Hematopoietic multipotent progenitor cell treated with erythropoietin and hydrocortisone succinate and interleukin-3 and kit ligand, for 15 days (in vitro differentiated cells): ENCODE data around the gene LSM3.

ENCODE experiments used
- DNase-seq: peaks from one replicate; pipeline ENCODE4 v3.0.0-alpha.2; 2015; ENCODE audit warnings: low spot score

Gene LSM3

DNA sequence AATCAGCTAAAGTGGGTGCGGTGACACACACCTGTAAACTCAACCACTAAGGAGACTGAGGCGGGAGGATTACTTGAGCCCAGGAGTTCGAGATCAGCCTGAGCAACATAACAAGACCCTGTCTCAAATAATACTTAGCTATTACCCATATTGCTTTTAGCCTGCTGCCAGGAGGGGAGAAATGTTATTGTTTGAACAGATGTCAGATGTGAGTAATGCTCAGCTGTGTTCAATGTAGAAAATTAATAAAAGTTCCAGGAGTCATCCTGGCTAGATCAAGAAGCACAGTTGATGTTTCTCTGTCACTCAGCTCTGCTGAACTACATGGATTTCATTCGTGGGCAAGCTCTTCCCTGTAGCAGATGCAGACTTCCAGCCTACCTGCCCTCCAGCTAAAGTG lies 22.2 kb downstream of the LSM3 start:
- DNase-seq, result no peak

GRCh38 chr3:14201940-14202684 lies 23.5 kb downstream of the LSM3 start:
- no peak for DNase-seq

DNA sequence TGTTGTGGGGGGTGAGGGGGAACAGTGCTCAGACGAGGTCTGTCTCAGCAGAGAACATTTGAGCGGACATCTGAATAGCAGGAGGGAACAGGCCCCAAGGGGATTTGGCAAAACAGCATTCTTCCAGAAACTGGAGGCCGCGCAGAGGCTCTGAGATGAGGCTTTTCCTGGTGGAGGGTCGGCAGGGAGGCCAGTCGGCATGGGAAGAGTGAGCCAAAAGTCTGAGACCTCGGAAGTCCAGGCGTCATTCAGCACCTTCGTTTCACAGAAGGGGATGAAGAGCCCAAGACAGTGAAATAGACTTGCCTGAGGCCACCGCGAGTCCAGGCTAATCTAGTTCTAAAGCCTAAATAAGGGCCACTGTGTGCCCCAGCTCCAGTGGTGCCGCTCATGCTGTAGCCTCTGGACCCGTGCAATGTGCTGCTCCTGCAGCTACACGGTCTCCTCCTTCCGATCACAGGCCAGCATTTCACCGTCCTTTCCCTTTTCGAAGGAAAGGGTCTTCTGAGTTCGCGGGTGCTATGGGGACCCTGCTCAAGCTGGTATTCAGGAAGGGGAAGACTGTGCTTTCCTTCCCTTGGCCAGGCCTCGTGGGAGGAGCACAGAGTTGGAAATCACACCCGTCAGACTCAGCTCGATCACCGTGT lies 24.4 kb downstream of the LSM3 start:
- DNase-seq, result no peak

DNA sequence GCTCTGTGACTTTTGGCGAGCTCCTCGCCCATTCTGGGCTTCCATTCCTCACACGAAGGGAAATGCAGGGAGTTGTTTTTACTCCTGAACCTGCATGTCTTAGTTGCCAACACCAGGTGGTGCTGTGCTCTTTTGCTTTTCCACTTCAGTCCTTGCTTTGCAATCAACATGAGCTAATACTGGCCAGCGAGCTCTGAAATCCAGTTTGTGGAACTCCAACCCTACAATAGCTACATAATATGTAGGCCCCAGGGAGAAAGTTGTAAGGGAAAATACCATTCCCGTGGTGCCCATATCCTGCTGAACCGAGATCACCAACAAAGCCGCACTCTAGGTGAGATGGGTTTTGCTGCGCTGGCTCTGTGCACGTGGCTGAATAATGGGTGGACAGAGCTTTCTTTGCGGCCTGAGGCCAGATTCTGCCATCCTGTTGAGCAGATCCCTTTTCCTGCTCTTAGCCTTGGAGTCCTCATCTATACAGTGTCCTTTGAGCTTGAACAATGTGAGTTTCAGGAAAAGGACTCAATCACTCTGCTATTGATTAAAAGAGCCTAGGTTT lies 25.0 kb downstream of the LSM3 start:
- DNase-seq, result peak; percentile 58

DNA sequence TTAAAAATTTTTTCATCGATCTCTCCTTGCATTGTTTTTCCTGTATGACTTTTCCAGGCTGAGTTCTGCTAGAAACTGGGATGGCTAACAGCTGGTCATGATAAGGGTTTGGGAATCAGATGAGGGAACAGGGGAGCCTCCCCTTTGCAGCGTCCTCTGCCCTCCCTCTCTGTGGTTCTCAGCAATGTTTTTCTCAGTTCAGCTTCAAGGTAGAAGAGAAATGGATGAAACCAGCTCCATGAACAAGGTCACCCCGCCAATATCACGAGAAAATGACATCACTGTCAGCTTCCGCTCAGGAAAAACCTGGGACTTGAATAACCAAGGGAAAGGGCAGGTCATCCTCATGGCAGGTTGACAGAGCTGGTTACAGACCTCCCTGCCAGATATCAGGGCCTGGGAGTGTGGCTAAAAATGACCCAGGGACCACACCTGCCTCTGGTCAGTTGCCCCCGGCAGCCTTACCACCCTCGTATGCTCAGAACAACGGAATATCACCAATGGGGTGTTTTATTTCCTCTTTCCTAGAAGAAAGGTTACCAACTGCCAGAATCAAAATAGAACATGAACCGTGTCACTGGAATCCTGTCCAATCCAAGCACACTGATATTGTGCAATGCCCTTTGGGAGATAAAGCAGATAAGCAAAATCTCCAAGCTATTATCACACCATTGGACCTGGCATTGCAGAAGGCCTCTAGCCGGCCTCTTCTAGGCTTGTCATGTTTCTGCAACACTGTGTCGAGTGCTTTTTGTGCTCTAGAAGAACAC lies 26.1 kb downstream of the LSM3 start:
- DNase-seq, result no peak

DNA sequence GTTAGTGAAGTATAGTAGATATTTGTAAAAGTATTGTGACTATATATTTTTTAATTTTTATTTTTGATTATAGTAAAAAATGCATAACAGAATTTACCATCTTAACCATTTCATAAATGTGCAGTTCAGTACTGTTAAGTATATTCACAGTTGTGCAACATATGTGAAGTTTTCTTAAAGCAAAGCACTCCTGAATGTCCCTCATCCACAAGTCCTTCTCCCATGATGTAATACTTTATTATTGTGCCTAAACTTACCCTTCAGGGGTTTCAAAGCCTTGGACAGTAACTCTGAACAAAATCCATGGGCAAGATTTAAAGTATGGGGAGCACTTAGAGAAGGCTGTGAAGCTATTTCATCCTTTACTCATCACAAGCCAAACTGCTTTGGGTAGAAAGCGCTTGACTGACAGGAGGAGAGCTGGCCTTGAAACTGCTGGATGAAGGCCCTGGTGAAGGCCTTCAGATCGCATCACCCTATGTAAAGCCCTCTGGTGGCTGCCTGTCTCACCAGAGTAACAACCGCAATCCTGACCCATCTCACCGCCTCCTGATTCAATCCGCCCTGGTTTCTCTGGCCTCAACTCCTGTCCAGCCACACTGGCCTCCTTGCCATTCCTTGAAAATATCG lies 28.0 kb downstream of the LSM3 start:
- no peak for DNase-seq

GRCh38 chr3:14208168-14208567 lies 29.6 kb downstream of the LSM3 start:
- no peak for DNase-seq

DNA sequence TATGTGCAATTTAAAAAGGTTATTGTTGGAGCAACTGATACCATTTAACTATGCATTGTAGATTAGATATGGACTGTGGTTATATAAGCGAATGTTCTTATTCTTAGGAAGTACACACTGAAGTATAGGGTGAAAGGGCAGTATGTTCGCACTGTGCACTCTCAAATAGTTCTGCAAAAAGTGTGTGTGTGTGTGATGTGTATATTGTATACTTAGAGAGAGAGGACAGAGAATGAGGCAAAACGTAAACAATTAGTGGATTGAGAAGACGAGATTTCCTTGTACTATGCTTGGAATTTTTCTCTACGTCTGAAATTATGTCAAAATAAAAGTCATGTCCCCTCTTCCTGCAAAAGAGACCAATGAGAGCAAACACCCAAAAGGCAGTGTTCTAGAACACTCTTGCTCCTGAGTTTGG lies 30.4 kb downstream of the LSM3 start:
- no peak for DNase-seq

DNA sequence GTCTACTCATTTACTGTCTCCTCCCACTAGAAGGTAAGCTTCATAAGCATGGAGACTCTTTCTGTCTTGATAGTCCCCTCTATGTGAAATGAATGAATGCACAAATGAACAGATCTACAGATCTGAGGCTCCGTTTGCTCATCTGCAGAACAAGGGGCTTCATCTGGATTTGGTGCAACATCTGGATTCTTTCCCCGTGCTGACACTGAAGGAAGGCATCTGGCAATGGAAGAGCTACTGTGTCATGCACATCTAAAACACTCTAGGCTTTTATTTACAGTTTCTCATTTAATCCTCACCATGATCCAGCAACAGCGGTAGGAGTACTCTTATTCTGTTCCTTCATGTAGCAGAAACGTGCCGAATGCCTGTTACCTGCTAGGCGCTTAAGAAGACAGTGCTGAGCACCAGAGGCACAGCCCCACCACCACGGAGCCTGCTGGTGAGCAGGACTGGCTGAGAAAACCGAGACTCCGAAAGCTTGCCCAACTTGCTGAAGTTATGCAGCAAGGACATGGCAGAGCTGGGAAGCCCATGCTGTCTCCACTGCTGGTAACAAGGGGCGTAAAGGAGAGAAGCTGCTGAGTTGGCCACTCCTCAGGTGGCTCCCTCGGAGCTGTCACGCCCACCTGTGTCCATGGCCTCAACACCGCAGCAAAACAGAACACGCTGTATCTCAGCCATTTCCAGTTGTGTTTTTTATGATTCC lies 31.1 kb downstream of the LSM3 start:
- DNase-seq, result no peak

- no peak for DNase-seq
Measured at GRCh38 chr3:14210290-14210688, 31.7 kb downstream of the LSM3 start.

GRCh38 chr3:14210843-14211594 lies 32.4 kb downstream of the LSM3 start:
- DNase-seq, result no peak

GRCh38 chr3:14211621-14212020 lies 33.0 kb downstream of the LSM3 start:
- DNase-seq, result no peak

DNA sequence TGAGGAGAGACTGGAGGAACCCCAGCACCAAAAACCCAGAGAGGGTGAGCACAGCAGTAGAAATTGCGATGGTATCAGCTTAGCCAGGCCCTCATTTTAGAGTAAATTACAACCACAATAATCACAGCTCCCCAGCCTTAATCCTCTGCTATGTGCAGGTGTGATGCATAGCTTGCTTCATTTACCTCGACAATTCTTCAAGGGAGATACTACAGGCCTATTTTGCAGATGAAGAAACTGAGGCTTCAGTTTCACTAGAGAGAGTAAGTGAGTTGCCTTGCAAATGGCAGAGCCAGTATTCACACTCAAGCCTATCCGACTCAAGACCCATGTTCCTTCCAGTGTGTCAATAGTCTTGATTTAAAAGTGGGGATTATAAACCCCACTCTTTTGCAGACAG lies 33.4 kb downstream of the LSM3 start:
- DNase-seq, result no peak

GRCh38 chr3:14213066-14213774 lies 34.6 kb downstream of the LSM3 start:
- DNase-seq, result no peak

DNA sequence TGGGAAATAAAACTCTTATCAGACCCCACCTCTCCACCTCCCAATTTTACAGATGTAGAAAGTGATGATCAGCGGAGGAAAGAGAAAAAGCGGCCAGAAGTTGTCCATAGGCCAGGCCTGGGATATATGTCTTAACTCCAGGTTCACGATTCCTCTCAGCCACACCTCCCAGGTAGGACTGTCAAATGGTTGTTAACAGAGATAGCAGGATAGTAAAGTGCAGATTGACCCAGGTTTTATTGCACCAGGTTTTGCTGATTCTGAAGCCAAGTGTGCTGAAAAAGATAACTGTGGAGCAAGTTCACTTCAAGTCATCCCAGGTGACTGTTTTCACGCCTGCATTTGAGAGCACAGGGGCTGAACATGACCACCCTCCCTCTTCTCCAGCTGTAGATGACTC lies 36.1 kb downstream of the LSM3 start:
- DNase-seq, result no peak

DNA sequence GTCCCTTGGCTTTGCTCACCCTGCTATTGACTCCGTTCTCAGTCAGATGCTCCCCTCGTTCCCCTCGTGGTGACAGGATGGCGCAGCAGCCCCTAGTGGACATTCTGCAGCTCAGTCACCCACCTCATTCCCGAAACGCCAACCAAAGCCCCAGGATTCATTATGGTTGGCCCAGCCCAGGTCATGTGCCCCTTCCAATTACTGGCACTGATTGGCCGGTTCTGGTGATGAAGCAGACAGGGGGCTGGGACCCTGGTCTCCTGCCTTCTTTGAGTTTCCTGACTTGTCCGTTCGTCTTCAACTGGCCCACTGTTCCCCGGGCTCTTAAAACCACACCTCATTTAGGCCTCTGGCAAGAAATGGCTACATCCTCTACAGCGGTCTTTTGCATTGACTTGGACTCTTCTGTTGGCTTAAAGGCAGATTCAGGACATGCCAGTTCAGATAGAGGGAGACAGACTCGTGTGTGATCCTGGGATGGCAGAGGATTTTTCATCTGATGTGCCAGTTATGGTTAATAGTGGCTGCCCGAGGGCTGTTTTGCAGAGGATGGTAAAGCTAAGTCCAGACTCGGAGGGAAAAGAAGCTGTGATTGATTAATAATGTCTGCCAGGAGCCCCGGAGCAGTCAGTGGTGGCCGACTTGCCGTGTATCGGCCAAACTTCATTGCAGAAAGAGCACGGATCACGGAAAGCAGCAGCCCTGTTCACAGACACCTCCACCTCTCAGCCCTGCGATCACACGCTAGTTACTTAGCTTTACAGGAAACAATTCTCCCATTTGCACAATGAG lies 37.8 kb downstream of the LSM3 start:
- DNase-seq, result no peak

GRCh38 chr3:14218355-14218754 lies 39.7 kb downstream of the LSM3 start:
- no peak for DNase-seq

GRCh38 chr3:14220933-14221332 lies 42.3 kb downstream of the LSM3 start:
- no peak for DNase-seq

- no peak for DNase-seq
Measured at GRCh38 chr3:14221902-14222301, 43.3 kb downstream of the LSM3 start.
